K562 (cell line): ENCODE measurements around the gene ARMC8. TPM values are rescaled to one million over a fixed set of nuclear protein-coding genes. Genes with fewer than 3 reads are reported as not detected.

Experiments used
- ATAC-seq: fragments of 200-7000 bp; cut with Tn5 transposase; 3 replicates; pipeline ENCODE4 v1.9.1; 2020; ENCODE audit warnings: moderate library complexity
- BruUV-seq: library from RNA; stranded (reverse); fragments of 400-500 nt; replicated peaks from 2 replicates; lab custom pipeline; 2021; lab: Mats Ljungman, UMichigan
- CTCF ChIA-PET: fragments of 300-600 bp; formaldehyde crosslinking; extraction: SDS; loops from one replicate; lab custom pipeline; 2021; ENCODE audit warnings: low intra/inter-chr PET ratio; lab: Yijun Ruan, JAX
- POLR2A ChIA-PET: fragments of 300-600, 350-650 bp; sonication (Branson Sonifier 250); formaldehyde crosslinking; extraction: SDS; loops from one replicate; lab custom pipeline; 2021; ENCODE audit warnings: antibody characterized with exemption, inconsistent platforms; lab: Yijun Ruan, JAX
- DNase-seq, 4 experiments: peaks; one replicate each; pipeline versions ENCODE4 v3.0.0 to v3.0.0-alpha.2; 2011 to 2018; ENCODE audit warnings: low spot score in 3 of 4, mixed read lengths in 3 of 4; ENCODE audit errors: extremely low read depth in 1 of 4
- FAIRE-seq: peaks from 2 replicates; lab custom pipeline; 2011; peaks lifted over from hg19 to GRCh38; lab: Jason Lieb, UNC
- H2AFZ ChIP-seq: 2 replicates; pipeline ENCODE4 v1.6.0; 2011; ENCODE audit warnings: low read depth, low read length, control low read depth, inconsistent platforms
- H3K27ac ChIP-seq: fragments of 200-600 bp; 3 replicates; pipeline ENCODE4 v1.8.0; 2011; ENCODE audit warnings: low read depth, mild to moderate bottlenecking, control low read depth, inconsistent platforms, low read length, moderate library complexity, mixed read lengths; ENCODE audit errors: extremely low read depth
- H3K27me3 ChIP-seq, 2 experiments: fragments of 300-600 bp in 1 of 2; 2 replicates in 1 of 2; 3 replicates in 1 of 2; pipeline versions ENCODE4 v1.6.0 to v1.8.0; 2011; ENCODE audit warnings: inconsistent platforms in 2 of 2, low read length in 2 of 2, mild to moderate bottlenecking in 1 of 2, mixed read lengths in 1 of 2, moderate library complexity in 1 of 2; ENCODE audit not compliant: control insufficient read depth in 2 of 2, insufficient read depth in 2 of 2
- H3K36me3 ChIP-seq: fragments of 300-600 bp; 3 replicates; pipeline ENCODE4 v1.8.0; 2011; ENCODE audit warnings: mild to moderate bottlenecking, low read length, inconsistent platforms; ENCODE audit not compliant: control insufficient read depth, insufficient read depth
- H3K4me1 ChIP-seq, 2 experiments: fragments of 200-600 bp in 1 of 2; replicated peaks in 1 of 2; 2 replicates in 1 of 2; 3 replicates in 1 of 2; pipeline versions ENCODE4 v1.5.1 to v1.8.0; 2011; ENCODE audit warnings: inconsistent platforms in 2 of 2, low read length in 2 of 2, mild to moderate bottlenecking in 1 of 2, mixed read lengths in 1 of 2, moderate library complexity in 1 of 2; ENCODE audit not compliant: control insufficient read depth in 2 of 2, insufficient read depth in 2 of 2
- H3K4me2 ChIP-seq: 2 replicates; pipeline ENCODE4 v1.6.1; 2011; ENCODE audit warnings: low read length, control low read depth, inconsistent platforms, mixed read lengths; ENCODE audit not compliant: insufficient read depth
- H3K4me3 ChIP-seq: fragments of 200-600 bp; sonication (generic), shearing (Covaris generic); 2 replicates; pipeline ENCODE4 v1.5.1; 2016; ENCODE audit warnings: control low read depth, inconsistent platforms
- H3K79me2 ChIP-seq: fragments of 200-600 bp; 3 replicates; pipeline ENCODE4 v1.8.0; 2011; ENCODE audit warnings: low read length, inconsistent platforms; ENCODE audit not compliant: control insufficient read depth, insufficient read depth
- H3K9ac ChIP-seq, 2 experiments: 2 replicates each; pipeline versions ENCODE4 v1.6.0 to v1.6.1; 2011; ENCODE audit warnings: low read depth in 2 of 2, low read length in 2 of 2, control low read depth in 1 of 2, inconsistent platforms in 1 of 2, mild to moderate bottlenecking in 1 of 2, mixed read lengths in 1 of 2; ENCODE audit not compliant: insufficient read depth in 1 of 2
- H3K9me1 ChIP-seq: one replicate; pipeline ENCODE4 v1.6.0; 2011; ENCODE audit warnings: inconsistent platforms, mild to moderate bottlenecking, low read length, moderate library complexity; ENCODE audit not compliant: control insufficient read depth, insufficient read depth
- H3K9me3 ChIP-seq: replicated peaks from 2 replicates; pipeline ENCODE4 v1.5.1; 2011; ENCODE audit warnings: low read depth, low read length, inconsistent platforms; ENCODE audit not compliant: control insufficient read depth, insufficient read depth
- H4K20me1 ChIP-seq: replicated peaks from 2 replicates; pipeline ENCODE4 v1.6.1; 2011; ENCODE audit warnings: low read length, inconsistent platforms, mixed read lengths; ENCODE audit not compliant: control insufficient read depth, insufficient read depth
- ARID1B ChIP-seq: fragments of 450-650 bp; IDR thresholded peaks from 2 replicates; pipeline ENCODE4 v1.6.1; 2016; ENCODE audit warnings: antibody characterized with exemption, mild to moderate bottlenecking, inconsistent platforms
- CBFB ChIP-seq: sonication (generic); formaldehyde crosslinking; IDR thresholded peaks from 2 replicates; pipeline ENCODE4 v1.4.0; 2020; ENCODE audit warnings: mild to moderate bottlenecking, missing genetic modification reagents
- MAFF ChIP-seq: IDR thresholded peaks from 2 replicates; pipeline ENCODE4 v1.6.1; 2012; ENCODE audit warnings: low read length, improper control_type of control experiment
- NFE2L1 ChIP-seq: fragments of 450-650 bp; IDR thresholded peaks from 2 replicates; pipeline ENCODE4 v1.6.1; 2016; ENCODE audit warnings: missing genetic modification characterization, low read depth, mild to moderate bottlenecking, missing compliant biosample characterization, moderate library complexity, borderline replicate concordance
- RBFOX2 ChIP-seq: fragments of 200-400 bp; formaldehyde crosslinking; IDR thresholded peaks from 2 replicates; pipeline ENCODE4 v1.6.1; 2017; ENCODE audit warnings: low read depth, mild to moderate bottlenecking, low read length, moderate library complexity
- SNRNP70 ChIP-seq: fragments of 200-400 bp; formaldehyde crosslinking; optimal IDR thresholded peaks from 2 replicates; pipeline ENCODE3; 2017; ENCODE audit warnings: low read depth, low read length
- SRF ChIP-seq, 2 experiments: fragments of 250-450, 450-650 bp in 1 of 2; sonication (Bioruptor Pico) in 1 of 2; sonication (generic) in 1 of 2; formaldehyde crosslinking; IDR thresholded peaks; 2 replicates each; pipeline versions ENCODE4 v1.5.0 to v1.5.1; 2020 to 2022; ENCODE audit warnings: mild to moderate bottlenecking in 1 of 2, missing genetic modification reagents in 1 of 2
- YBX1 ChIP-seq: fragments of 450-650 bp; IDR thresholded peaks from 2 replicates; pipeline ENCODE4 v1.7.1; 2016; ENCODE audit warnings: mild to moderate bottlenecking
- ZNF253 ChIP-seq: fragments of 250-450 bp; sonication (Bioruptor Pico); conservative IDR thresholded peaks from 2 replicates; pipeline ENCODE4 v1.6.1; 2021; ENCODE audit warnings: mild to moderate bottlenecking
- ZNF395 ChIP-seq: fragments of 200-800 bp; sonication (Bioruptor generic); IDR thresholded peaks from 2 replicates; pipeline ENCODE4 v1.6.1; 2017; ENCODE audit warnings: missing genetic modification characterization, missing compliant biosample characterization
- ZNF696 ChIP-seq: fragments of 250-450 bp; sonication (Bioruptor Pico); conservative IDR thresholded peaks from 2 replicates; pipeline ENCODE4 v1.4.0; 2020; ENCODE audit warnings: mild to moderate bottlenecking, moderate library complexity
- WGBS: fragments of 100-300 bp; shearing (Covaris generic); methylation state at CpG from one replicate; pipeline ENCODE4 v1.1.6; 2016; ENCODE audit warnings: low coverage, mixed read lengths; ENCODE audit not compliant: insufficient coverage; ENCODE audit errors: missing lambda C conversion rate; 5-methylcytosine and 5-hydroxymethylcytosine counted together
- in situ Hi-C: fragments of 300-500 bp; cut with MboI; formaldehyde crosslinking; loops from 4 replicates; pipeline ENCODE4 v1.15.0; 2018; ENCODE audit warnings: inconsistent platforms, mixed read lengths
- intact Hi-C: fragments of 100-400 bp; cut with micrococcal nuclease; formaldehyde crosslinking; loops from 2 replicates; pipeline ENCODE4 v1.14.2; 2022
- polyA plus RNA-seq, 8 experiments: library from polyadenylated mRNA; depleted of rRNA in 4 of 8; stranded (reverse) in 5 of 8; unstranded in 3 of 8; fragments of >200 nt; fragmentation: Nextera tagmentation in 2 of 8; fragmentation: Illumina TruSeq in 1 of 8; extraction: Ambion mirVana in 2 of 8; extraction: Trizol in 1 of 8; gene quantifications; 2 replicates each; pipeline versions ENCODE4 v1.2.1 to v1.2.3, GENCODE V29; 2011 to 2014; ENCODE audit warnings: inconsistent platforms in 1 of 8, missing spikeins in 1 of 8
- total RNA-seq, 7 experiments: library from RNA; depleted of rRNA in 6 of 7; stranded (reverse); fragments of >200 nt in 6 of 7; fragmentation: Illumina TruSeq in 2 of 7; extraction: Trizol in 2 of 7; gene quantifications; 2 replicates each; pipeline versions ENCODE4 v1.2.1 to v1.2.3, GENCODE V29; 2011 to 2021; ENCODE audit warnings: low replicate concordance in 1 of 7
- TF ChIP-seq, protein P1 (sequence below): fragments of 450-650 bp; formaldehyde crosslinking; IDR thresholded peaks from 2 replicates; pipeline ENCODE4 v1.4.0; 2020; ENCODE audit warnings: mild to moderate bottlenecking
- TF ChIP-seq, protein P2 (sequence below): sonication (generic); formaldehyde crosslinking; IDR thresholded peaks from 2 replicates; pipeline ENCODE4 v1.8.0; 2022; ENCODE audit warnings: missing genetic modification reagents, mild to moderate bottlenecking, borderline replicate concordance

ARMC8 gene
- total and polyA plus RNA-seq, 9 of the 15 experiments (the other 6 are each of a cell fraction or from before 2014, with no cell fraction given): 22.4 to 76.1 (median 37.3) TPM

- ChIA-PET CTCF (no interaction called here), POLR2A (interaction anchor here (1.7 to 2.5 kb wide), 2 partner anchors 11 to 12 kb away, joined by 4 to 14 read pairs; partner anchors contain the start of gene DBR1)
- DNase-seq (peak in 1 of 4 experiments; percentile 48), ATAC-seq (peak; percentile 42), FAIRE-seq (peak; percentile 76)
- Histone ChIP-seq H3K27ac (peak overlapping the region; percentile 97), H3K79me2 (peaks cover 41% of the 10 kb centered on the region), H3K36me3 (peaks cover 20% of the 10 kb centered on the region), H3K4me3 (peak overlapping the region; percentile 77; the same call in 1 of the 2 replicates), H3K4me2 (peak overlapping the region; percentile 92), H3K9me3 (no peaks in the 10 kb centered on the region), H4K20me1 (no peaks in the 10 kb centered on the region; the same call in 1 of the 2 replicates), H3K9me1 (no peaks in the 10 kb centered on the region), H3K27me3 (no peaks in the 10 kb centered on the region), H3K4me1 (peaks cover 0 to 14% of the 10 kb centered on the region in 2 experiments; a peak in 2 of 5 replicates), H3K9ac (peak overlapping the region; percentile 33 to 92; a peak in 3 of 4 replicates), H2AFZ (peak overlapping the region; percentile 92)
- in situ Hi-C loops: no loop called here
- TF ChIP-seq NFE2L1 (tag): no peak
- TF ChIP-seq ZNF696 (CRISPR knock-in tag): no peak
- TF ChIP-seq, protein P1, sequence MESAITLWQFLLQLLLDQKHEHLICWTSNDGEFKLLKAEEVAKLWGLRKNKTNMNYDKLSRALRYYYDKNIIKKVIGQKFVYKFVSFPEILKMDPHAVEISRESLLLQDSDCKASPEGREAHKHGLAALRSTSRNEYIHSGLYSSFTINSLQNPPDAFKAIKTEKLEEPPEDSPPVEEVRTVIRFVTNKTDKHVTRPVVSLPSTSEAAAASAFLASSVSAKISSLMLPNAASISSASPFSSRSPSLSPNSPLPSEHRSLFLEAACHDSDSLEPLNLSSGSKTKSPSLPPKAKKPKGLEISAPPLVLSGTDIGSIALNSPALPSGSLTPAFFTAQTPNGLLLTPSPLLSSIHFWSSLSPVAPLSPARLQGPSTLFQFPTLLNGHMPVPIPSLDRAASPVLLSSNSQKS (CRISPR knock-in tag): no peak
- no peak for TF ChIP-seq CBFB (CRISPR knock-in tag)
- no peak for TF ChIP-seq MAFF
- no peak for TF ChIP-seq ZNF395 (CRISPR knock-in tag)
- no peak for TF ChIP-seq SRF (CRISPR knock-in tag; IDR thresholded peaks at IDR 0.05)
- TF ChIP-seq SNRNP70: no peak
- no peak for TF ChIP-seq RBFOX2
- TF ChIP-seq YBX1: no peak
- no peak for TF ChIP-seq ARID1B
- TF ChIP-seq ZNF253 (CRISPR knock-in tag): no peak
- TF ChIP-seq, protein P2, sequence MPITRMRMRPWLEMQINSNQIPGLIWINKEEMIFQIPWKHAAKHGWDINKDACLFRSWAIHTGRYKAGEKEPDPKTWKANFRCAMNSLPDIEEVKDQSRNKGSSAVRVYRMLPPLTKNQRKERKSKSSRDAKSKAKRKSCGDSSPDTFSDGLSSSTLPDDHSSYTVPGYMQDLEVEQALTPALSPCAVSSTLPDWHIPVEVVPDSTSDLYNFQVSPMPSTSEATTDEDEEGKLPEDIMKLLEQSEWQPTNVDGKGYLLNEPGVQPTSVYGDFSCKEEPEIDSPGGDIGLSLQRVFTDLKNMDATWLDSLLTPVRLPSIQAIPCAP: no peak
- intact Hi-C loops: loop anchor here (10.0 kb wide), 1 partner anchor 729 kb away; no protein-coding TSS in a partner anchor
- no TSS peak for BruUV-seq
- WGBS: 10% methylated on average over 2 of the region's 2 CpGs
Observed at GRCh38 chr3:138186221-138186620, 880 bp upstream of the ARMC8 start.
